Uterus (tissue), 2 donors: Measurements from ENCODE around the gene RITA1.

ENCODE experiments used
- CTCF ChIP-seq, 4 experiments: fragments of 200-600 bp in 2 of 4; fragments of 450-650 bp in 2 of 4; sonication (generic) in 2 of 4; IDR thresholded peaks; one replicate each; pipeline ENCODE4 v1.5.1; 2016 to 2019; ENCODE audit warnings: antibody characterized with exemption in 4 of 4, mild to moderate bottlenecking in 2 of 4, moderate library complexity in 1 of 4
- POLR2A ChIP-seq, 2 donors: fragments of 450-650 bp; IDR thresholded peaks; one replicate each; pipeline ENCODE4 v1.6.1; 2016; ENCODE audit warnings: antibody characterized with exemption in 2 of 2, mild to moderate bottlenecking in 1 of 2, moderate library complexity in 1 of 2

- TF ChIP-seq POLR2A (IDR thresholded peaks at IDR 0.05): no peak
- no peak for TF ChIP-seq CTCF (IDR thresholded peaks at IDR 0.05)
These were observed 11.1 kb downstream of the RITA1 start for GRCh38 chr12:113196582-113196981.
